ENCODE data around the gene SUPT16H. TPM values are rescaled to one million over a fixed set of nuclear protein-coding genes. Genes with fewer than 3 reads are reported as not detected.
"Not testable (repeated sequence)": the region's sequence is repeated elsewhere in the genome, so short reads cannot be mapped to it uniquely, and the experiment has no call there.

SUPT16H gene
- total RNA-seq, 1 donor from 2014 or later: 28.5 TPM

DNA sequence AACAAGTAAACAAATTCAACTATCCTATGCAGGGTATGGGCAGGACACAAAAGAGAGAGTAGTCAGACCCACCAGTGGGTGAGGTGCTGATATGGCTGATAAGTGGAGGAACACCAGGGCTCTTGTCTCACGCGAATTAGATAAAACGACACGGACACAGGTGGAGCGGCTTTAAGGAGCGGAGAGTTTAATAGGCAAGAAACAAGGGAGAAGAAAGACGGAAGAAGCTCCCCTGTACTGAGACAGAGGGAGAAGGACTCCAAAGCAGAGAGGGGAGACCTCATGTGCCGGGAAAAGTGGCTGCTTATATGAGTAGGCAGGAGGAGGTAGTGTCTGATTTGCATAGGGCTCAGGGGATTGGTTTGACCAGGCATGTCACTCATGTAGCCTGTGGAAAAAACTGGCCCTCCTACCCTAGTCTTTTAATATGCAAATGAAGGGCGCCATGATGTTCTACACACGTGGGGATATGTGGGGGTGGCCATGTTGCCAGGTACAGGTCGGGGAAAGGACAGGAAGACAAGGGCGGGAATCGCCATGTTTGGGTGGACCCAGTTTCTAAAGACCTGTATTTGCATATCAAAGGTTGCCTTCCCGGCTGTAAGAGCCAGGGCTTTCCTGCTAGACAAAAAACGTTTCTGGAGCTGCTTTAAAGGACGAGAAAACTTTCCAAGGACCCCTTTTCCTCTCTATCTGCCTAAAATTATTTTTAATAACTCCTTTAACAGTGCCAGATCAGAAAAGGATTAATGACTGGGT is 75.2 kb downstream of the SUPT16H start:
- intact Hi-C loops (cut with micrococcal nuclease): no loop called here

DNA sequence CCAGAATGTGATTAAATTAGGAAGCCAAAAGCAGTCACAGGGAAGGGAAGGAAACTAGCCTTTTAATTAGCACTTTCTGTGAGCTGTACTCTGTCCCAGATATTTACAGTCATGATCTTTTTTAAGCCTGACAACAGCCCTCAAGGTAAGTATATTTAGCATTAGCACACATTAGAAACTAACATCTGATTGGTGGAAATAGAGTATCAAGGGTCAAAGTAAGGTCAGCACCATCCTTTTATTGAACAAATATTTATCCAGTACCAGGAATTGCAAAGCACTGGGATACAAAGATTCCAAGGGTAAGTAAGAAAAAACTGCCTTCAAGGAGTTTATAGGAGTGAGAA is 75.7 kb downstream of the SUPT16H start:
- DNase-seq: no peak
- peak; percentile 84 for ATAC-seq
- intact Hi-C loops (cut with micrococcal nuclease): no loop called here

More for the DNA sequence above, 75.2 kb downstream of the SUPT16H start:
- ATAC-seq (peak; percentile 92), DNase-seq (peak; percentile 46)

DNA sequence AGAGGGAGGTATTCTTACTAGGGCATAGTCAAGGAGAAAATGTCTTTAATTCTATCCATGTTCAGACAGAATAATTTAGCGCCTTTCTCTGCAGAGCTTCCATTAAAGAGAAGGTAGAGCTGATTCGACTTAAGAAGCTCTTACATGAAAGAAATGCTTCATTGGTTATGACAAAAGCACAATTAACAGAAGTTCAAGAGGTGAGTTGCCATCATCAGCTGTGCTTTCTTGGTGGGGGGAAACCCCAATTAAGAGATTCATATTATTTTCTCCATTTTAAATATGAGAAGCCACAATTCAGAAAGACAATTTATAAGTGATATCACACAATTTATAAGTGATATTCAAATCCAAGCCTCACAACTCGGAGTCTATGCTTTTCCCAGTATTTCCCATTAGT is 76.2 kb downstream of the SUPT16H start:
- no peak for ATAC-seq
- intact Hi-C loops (cut with micrococcal nuclease): no loop called here
- no peak for DNase-seq

DNA sequence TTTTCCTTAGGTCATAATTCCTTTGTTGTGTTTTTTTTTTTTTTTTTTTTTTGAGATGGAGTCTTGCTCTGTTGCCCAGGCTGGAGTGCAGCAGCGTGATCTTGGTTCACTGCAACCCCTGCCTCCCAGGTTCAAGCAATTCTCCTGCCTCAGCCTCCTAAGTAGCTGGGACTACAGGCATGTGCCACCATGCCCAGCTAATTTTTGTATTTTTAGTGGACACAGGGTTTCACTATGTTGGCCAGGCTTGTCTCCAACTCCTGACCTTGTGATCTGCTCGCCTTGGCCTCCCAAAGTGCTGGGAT is 81.0 kb downstream of the SUPT16H start:
- ATAC-seq; DNase-seq; intact Hi-C loops (cut with micrococcal nuclease): not testable (repeated sequence)

DNA sequence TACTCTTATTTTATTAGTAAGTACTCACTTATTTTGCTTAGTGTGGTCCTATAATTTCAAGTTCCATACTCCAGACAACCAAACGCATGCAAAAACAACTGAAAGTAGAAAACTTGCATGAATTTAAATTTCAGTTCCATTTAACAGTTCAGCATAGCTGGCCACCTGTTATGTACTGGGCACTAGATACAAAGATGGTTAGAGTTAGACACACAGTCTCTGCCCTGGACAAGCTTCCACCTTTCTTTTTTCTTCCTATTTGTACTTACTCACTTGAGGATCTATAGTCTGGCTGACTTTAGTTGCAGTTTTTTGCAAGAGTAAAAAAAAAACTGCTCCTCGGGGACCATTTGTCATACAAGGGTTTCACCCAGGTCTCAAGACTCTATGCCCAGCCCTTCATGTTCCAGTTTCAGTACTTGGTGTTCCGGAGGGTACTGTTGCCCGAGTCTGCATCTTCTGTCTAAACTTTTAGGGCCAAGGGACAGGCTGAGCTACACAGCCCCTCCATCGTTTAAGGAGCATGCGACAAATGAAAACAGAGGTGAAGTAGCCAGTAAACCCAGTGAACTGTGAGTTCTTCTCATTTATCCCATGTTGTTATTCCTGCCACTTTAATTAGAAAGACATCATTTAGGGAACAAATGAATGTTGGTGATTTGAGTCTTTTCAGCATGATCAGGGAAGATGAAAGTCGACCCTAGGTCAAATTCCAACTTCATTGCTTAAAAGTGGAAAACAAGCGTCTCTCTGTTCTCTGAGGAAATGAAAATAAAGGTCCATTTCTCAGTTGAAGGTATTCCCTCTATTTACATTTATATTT is 81.6 kb downstream of the SUPT16H start:
- ATAC-seq (no peak), DNase-seq (no peak)
- intact Hi-C loops (cut with micrococcal nuclease): no loop called here

Other genes starting within 250 kb of the SUPT16H start
- gene OR5AU1, start 228.0 kb downstream of the SUPT16H start, total RNA-seq: not detected
- 267 TPM for gene HNRNPC, start 114.6 kb downstream of the SUPT16H start, total RNA-seq
- gene RPGRIP1, start 103.9 kb downstream of the SUPT16H start, total RNA-seq: 0.52 TPM
- 28.8 TPM for gene CHD8, start 72.1 kb upstream of the SUPT16H start, total RNA-seq
- 17.0 TPM for gene RAB2B, start 92.9 kb upstream of the SUPT16H start, total RNA-seq
- gene TOX4, start 93.2 kb upstream of the SUPT16H start, total RNA-seq: 93.4 TPM
- gene METTL3, start 127.3 kb upstream of the SUPT16H start, total RNA-seq: 27.3 TPM
- gene SALL2, start 142.3 kb upstream of the SUPT16H start, total RNA-seq: 4.2 TPM
- not detected for gene OR10G3, start 196.1 kb upstream of the SUPT16H start, total RNA-seq